Measurements from ENCODE around the gene ALDH3A1.

- TF ChIP-seq CREM (IDR thresholded peaks at IDR 0.05; ENCODE audit: low read depth), result no peak
- TF ChIP-seq CTCF (IDR thresholded peaks at IDR 0.05 in 2 of 3, conservative IDR thresholded peaks at IDR 0.05 in 1 of 3; ENCODE audit: control insufficient read depth in 2 of 3, extremely low read depth in 1 of 3, insufficient read depth in 1 of 3, low read depth in 3 of 3, low read length in 3 of 3), result no peak
- TF ChIP-seq HDAC2 (IDR thresholded peaks at IDR 0.05), result no peak
- no peak for TF ChIP-seq POLR2AphosphoS5 (IDR thresholded peaks at IDR 0.05; ENCODE audit: low read length)
- TF ChIP-seq FOXK2 (IDR thresholded peaks at IDR 0.05), result no peak
- TF ChIP-seq EP300 (IDR thresholded peaks at IDR 0.05; ENCODE audit: borderline replicate concordance in 1 of 2, control insufficient read depth in 1 of 2, low read depth in 2 of 2, low read length in 2 of 2), result no peak
- no peak for TF ChIP-seq JUNB (IDR thresholded peaks at IDR 0.05)
These were observed 22.0 kb upstream of the ALDH3A1 start for GRCh38 chr17:19769946-19770652.

All from GM12878 (cell line).